ENCODE measurements around the gene GNRH2.

The GNRH2 gene

GRCh38 chr20:3084283-3084985 lies 41.0 kb downstream of the GNRH2 start, which contains the start of gene AVP:
AVP (minus strand) TSS chr20:3084724; CDS start chr20:3084674, 50 bp downstream.
- TF ChIP-seq CTCF (IDR thresholded peaks at IDR 0.05) = no peak

- no peak for TF ChIP-seq CTCF (IDR thresholded peaks at IDR 0.05)
These were observed 41.6 kb downstream of the GNRH2 start for GRCh38 chr20:3084986-3085360.

GRCh38 chr20:3085571-3086072 lies 42.2 kb downstream of the GNRH2 start:
- no peak for TF ChIP-seq CTCF (IDR thresholded peaks at IDR 0.05)

- no peak for TF ChIP-seq CTCF (IDR thresholded peaks at IDR 0.05)
These were observed 44.6 kb downstream of the GNRH2 start for GRCh38 chr20:3088031-3088430.

- TF ChIP-seq CTCF (IDR thresholded peaks at IDR 0.05) = no peak
These were observed 47.1 kb downstream of the GNRH2 start for GRCh38 chr20:3090565-3090964.

GRCh38 chr20:3092611-3093379 lies 49.4 kb downstream of the GNRH2 start:
- TF ChIP-seq CTCF (IDR thresholded peaks at IDR 0.05) = no peak

- no peak for TF ChIP-seq CTCF (IDR thresholded peaks at IDR 0.05)
These were observed 50.5 kb downstream of the GNRH2 start for GRCh38 chr20:3093861-3094361.
